DOHH2 (cell line): ENCODE measurements around the gene SMIM22.

Source experiments
- H3F3A ChIP-seq: fragments of 200-600 bp; sonication (generic), shearing (Covaris generic); 2 replicates; pipeline ENCODE4 v1.6.0; 2016; ENCODE audit warnings: antibody characterized with exemption, mild to moderate bottlenecking; ENCODE audit not compliant: control insufficient read depth, insufficient read depth
- H3K27ac ChIP-seq: fragments of 200-600 bp; sonication (generic); 2 replicates; pipeline ENCODE4 v1.5.1; 2014; ENCODE audit warnings: low read depth, mild to moderate bottlenecking, low read length, moderate library complexity
- H3K27me3 ChIP-seq: fragments of 200-600 bp; sonication (generic); 2 replicates; pipeline ENCODE4 v1.6.1; 2014; ENCODE audit warnings: mild to moderate bottlenecking, low read length, mixed read lengths; ENCODE audit not compliant: control insufficient read depth
- H3K36me3 ChIP-seq: fragments of 200-600 bp; sonication (generic); 2 replicates; pipeline ENCODE4 v1.6.1; 2014; ENCODE audit warnings: mild to moderate bottlenecking, low read length, moderate library complexity, mixed read lengths; ENCODE audit not compliant: control insufficient read depth
- H3K4me1 ChIP-seq: fragments of 200-600 bp; sonication (generic); 2 replicates; pipeline ENCODE4 v1.6.1; 2014; ENCODE audit warnings: mild to moderate bottlenecking, low read length, mixed read lengths; ENCODE audit not compliant: control insufficient read depth
- H3K4me2 ChIP-seq: fragments of 200-600 bp; sonication (generic); 2 replicates; pipeline ENCODE4 v1.6.0; 2014; ENCODE audit warnings: mild to moderate bottlenecking, low read length, moderate library complexity
- H3K4me3 ChIP-seq: fragments of 200-600 bp; sonication (generic); 2 replicates; pipeline ENCODE4 v1.5.1; 2014; ENCODE audit warnings: mild to moderate bottlenecking, low read length, mixed read lengths
- H3K79me2 ChIP-seq: fragments of 200-600 bp; sonication (generic); 2 replicates; pipeline ENCODE4 v1.6.1; 2014; ENCODE audit warnings: mild to moderate bottlenecking, low read length, mixed read lengths; ENCODE audit not compliant: control insufficient read depth
- H3K9me2 ChIP-seq: fragments of 200-600 bp; sonication (generic); replicated peaks from 2 replicates; pipeline ENCODE4 v1.6.1; 2014; ENCODE audit warnings: mild to moderate bottlenecking, low read length, mixed read lengths; ENCODE audit not compliant: control insufficient read depth
- H3K9me3 ChIP-seq: fragments of 200-600 bp; sonication (generic); 2 replicates; pipeline ENCODE4 v1.6.1; 2014; ENCODE audit warnings: antibody characterized with exemption, low read length, mixed read lengths; ENCODE audit not compliant: control insufficient read depth, insufficient read depth
- H4K20me1 ChIP-seq: fragments of 200-600 bp; sonication (generic); 2 replicates; pipeline ENCODE4 v1.6.0; 2014; ENCODE audit warnings: low read depth, mild to moderate bottlenecking, antibody characterized with exemption, low read length, moderate library complexity; ENCODE audit not compliant: control insufficient read depth, insufficient read depth
- EZH2phosphoT487 ChIP-seq: fragments of 200-600 bp; sonication (generic); IDR thresholded peaks from 2 replicates; pipeline ENCODE4 v1.6.1; 2017; ENCODE audit warnings: borderline replicate concordance, mild to moderate bottlenecking, antibody characterized with exemption, low read length, moderate library complexity, mixed read lengths
- TF ChIP-seq, protein P1 (sequence below): fragments of 200-600 bp; sonication (generic); IDR thresholded peaks from one replicate; pipeline ENCODE4 v1.5.1; 2014; ENCODE audit warnings: antibody characterized with exemption, mild to moderate bottlenecking, low read depth, low read length; ENCODE audit not compliant: poor library complexity, severe bottlenecking

The SMIM22 gene

DNA sequence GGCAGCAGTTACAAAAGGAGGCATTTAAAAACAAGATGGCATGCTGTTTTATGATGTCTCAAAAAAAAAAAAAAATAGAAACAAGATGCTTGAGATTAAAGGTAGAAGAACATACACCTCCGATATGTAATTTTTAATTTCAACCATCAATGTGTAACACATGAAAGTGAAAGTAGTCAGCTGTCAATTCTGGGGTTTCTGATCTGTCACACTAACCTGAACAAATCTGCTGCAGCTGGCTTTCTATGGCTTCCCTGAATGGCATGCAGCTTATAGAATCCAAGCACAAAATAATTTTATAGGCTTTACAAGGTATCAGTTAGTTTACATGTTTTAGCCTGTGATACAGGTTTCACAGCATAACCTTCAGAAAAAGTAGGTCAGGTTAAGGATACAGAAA is 38.4 kb downstream of the SMIM22 start:
- no peak overlapping the region for H3K4me2 ChIP-seq
- no peak overlapping the region for H3K4me3 ChIP-seq
- H3K36me3 ChIP-seq: peaks cover 84% of the 10 kb centered on the region

DNA sequence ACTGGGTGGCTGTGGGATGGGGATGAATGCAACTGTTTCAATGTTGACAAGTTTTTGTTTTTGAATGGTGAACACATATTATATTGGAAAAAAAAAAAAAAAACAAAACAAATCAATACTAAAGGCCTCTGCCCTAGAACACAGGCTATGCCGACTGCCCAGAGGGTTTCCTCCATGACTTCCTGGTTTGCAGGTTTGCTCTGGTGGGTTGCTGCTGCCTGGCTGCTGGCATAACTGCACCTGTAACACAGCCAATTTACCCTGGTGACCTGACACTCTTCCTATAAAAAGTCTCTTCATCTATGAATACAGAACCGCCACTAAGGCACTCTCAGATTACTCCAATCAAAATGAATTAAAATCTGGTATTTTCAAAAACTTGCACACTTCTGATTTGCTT is 41.6 kb downstream of the SMIM22 start:
- TF ChIP-seq EZH2phosphoT487: no peak
- TF ChIP-seq, protein P1, sequence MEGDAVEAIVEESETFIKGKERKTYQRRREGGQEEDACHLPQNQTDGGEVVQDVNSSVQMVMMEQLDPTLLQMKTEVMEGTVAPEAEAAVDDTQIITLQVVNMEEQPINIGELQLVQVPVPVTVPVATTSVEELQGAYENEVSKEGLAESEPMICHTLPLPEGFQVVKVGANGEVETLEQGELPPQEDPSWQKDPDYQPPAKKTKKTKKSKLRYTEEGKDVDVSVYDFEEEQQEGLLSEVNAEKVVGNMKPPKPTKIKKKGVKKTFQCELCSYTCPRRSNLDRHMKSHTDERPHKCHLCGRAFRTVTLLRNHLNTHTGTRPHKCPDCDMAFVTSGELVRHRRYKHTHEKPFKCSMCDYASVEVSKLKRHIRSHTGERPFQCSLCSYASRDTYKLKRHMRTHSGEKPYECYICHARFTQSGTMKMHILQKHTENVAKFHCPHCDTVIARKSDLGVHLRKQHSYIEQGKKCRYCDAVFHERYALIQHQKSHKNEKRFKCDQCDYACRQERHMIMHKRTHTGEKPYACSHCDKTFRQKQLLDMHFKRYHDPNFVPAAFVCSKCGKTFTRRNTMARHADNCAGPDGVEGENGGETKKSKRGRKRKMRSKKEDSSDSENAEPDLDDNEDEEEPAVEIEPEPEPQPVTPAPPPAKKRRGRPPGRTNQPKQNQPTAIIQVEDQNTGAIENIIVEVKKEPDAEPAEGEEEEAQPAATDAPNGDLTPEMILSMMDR: no peak
- Histone ChIP-seq H3K27me3 (no peaks in the 10 kb centered on the region), H3K79me2 (peaks cover 28% of the 10 kb centered on the region), H3K9me3 (no peaks in the 10 kb centered on the region), H3K4me3 (no peak overlapping the region), H3K4me2 (no peak overlapping the region), H4K20me1 (no peaks in the 10 kb centered on the region), H3K9me2 (no peaks in the 10 kb centered on the region), H3F3A (no peaks in the 10 kb centered on the region), H3K27ac (no peak overlapping the region), H3K4me1 (no peaks in the 10 kb centered on the region), H3K36me3 (peaks cover 88% of the 10 kb centered on the region)

More for the DNA sequence above, 38.4 kb downstream of the SMIM22 start:
- no peaks in the 10 kb centered on the region for H3F3A ChIP-seq
- H3K4me1 ChIP-seq: no peaks in the 10 kb centered on the region
- no peaks in the 10 kb centered on the region for H3K9me2 ChIP-seq
- H3K9me3 ChIP-seq: no peaks in the 10 kb centered on the region
- TF ChIP-seq, protein P1: no peak
- no peak for TF ChIP-seq EZH2phosphoT487
- no peaks in the 10 kb centered on the region for H4K20me1 ChIP-seq
- H3K79me2 ChIP-seq: peaks cover 28% of the 10 kb centered on the region
- H3K27me3 ChIP-seq: no peaks in the 10 kb centered on the region
- no peak overlapping the region for H3K27ac ChIP-seq

DNA sequence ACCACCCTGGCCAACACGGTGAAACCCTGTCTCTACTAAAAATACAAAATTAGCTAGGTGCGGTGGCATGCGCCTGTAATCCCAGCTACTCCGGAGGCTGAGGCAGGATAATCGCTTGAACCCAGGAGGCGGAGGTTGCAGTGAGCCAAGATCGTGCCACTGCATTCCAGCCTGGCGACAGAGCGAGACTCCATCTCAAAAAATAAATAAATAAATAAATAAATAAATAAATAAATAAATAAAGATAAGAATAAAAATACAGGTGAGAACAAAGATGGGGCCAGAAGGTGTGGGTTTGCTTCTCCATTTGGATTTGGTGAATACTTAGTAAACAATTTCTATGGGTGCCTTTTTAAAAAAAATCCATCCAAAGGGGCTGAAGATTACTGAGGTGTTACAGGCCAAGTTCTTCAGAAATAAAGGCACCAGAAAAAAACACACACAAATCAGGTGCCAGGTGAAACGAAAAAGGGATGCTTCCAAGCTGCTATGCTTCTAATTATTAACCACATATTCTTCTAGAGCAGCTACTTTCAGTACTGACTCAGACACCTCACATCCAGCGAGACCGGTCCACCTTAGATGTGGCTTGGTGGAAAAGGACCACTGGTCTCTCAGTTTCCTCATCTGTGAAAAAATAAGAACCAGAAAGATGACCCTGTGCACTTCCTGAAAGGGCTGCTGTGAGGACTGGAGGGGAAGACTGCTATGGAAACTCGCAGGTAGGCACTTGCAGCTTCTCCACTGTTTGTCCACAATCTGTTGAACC is 42.7 kb downstream of the SMIM22 start:
- Histone ChIP-seq H3K27me3 (no peaks in the 10 kb centered on the region), H3K4me2 (no peak overlapping the region), H3K4me1 (no peaks in the 10 kb centered on the region), H3K9me3 (no peaks in the 10 kb centered on the region), H3K4me3 (no peak overlapping the region), H3K36me3 (peaks cover 85% of the 10 kb centered on the region), H3F3A (no peaks in the 10 kb centered on the region), H3K79me2 (peaks cover 29% of the 10 kb centered on the region), H3K9me2 (no peaks in the 10 kb centered on the region), H3K27ac (no peak overlapping the region), H4K20me1 (no peaks in the 10 kb centered on the region)
- no peak for TF ChIP-seq EZH2phosphoT487
- TF ChIP-seq, protein P1: no peak
